ENCODE measurements around the gene PPARD. TPM values are rescaled to one million over a fixed set of nuclear protein-coding genes. Genes with fewer than 3 reads are reported as not detected.

The PPARD gene
- total RNA-seq, 2 donors from 2014 or later = 38.1 to 41.8 TPM

GRCh38 chr6:35343092-35343834 is 905 bp downstream of the PPARD start:
- Histone ChIP-seq H3K27ac (peak overlapping the region; percentile 80), H3K4me1 (peaks cover 7% of the 10 kb centered on the region), H3K9ac (ENCODE audit: low read depth in 2 of 2, low read length in 2 of 2) (peak overlapping the region; percentile 85 to 91), H3K4me3 (peak overlapping the region; percentile 99), H3K36me3 (no peaks in the 10 kb centered on the region), H3K27me3 (no peaks in the 10 kb centered on the region), H3K9me3 (no peaks in the 10 kb centered on the region)
- DNase-seq = peak; percentile 52
- intact Hi-C loops (cut with DNase I) = loop anchor here (5.0 kb wide), 1 partner anchor 46 kb away; the partner anchor contains the start of gene DEF6
- no peak for TF ChIP-seq CTCF (IDR thresholded peaks at IDR 0.05)

- Histone ChIP-seq H3K36me3 (no peaks in the 10 kb centered on the region), H3K27ac (peak overlapping the region; percentile 80), H3K4me3 (peak overlapping the region; percentile 99), H3K27me3 (no peaks in the 10 kb centered on the region), H3K9me3 (no peaks in the 10 kb centered on the region), H3K4me1 (peaks cover 7% of the 10 kb centered on the region), H3K9ac (ENCODE audit: low read depth in 2 of 2, low read length in 2 of 2) (peak overlapping the region in 1 of 2 donors; percentile 91)
- no peak for TF ChIP-seq CTCF (IDR thresholded peaks at IDR 0.05)
- DNase-seq = no peak
- intact Hi-C loops (cut with DNase I) = loop anchor here (5.0 kb wide), 1 partner anchor 47 kb away; the partner anchor contains the start of gene DEF6
Measured at GRCh38 chr6:35343835-35344550, 1.6 kb downstream of the PPARD start.

- Histone ChIP-seq H3K9ac (ENCODE audit: low read depth in 2 of 2, low read length in 2 of 2) (no peak overlapping the region), H3K4me3 (no peak overlapping the region), H3K36me3 (no peaks in the 10 kb centered on the region), H3K9me3 (no peaks in the 10 kb centered on the region), H3K27ac (no peak overlapping the region), H3K4me1 (no peaks in the 10 kb centered on the region), H3K27me3 (no peaks in the 10 kb centered on the region)
- no peak for DNase-seq
- intact Hi-C loops (cut with DNase I) = no loop called here
- TF ChIP-seq CTCF (IDR thresholded peaks at IDR 0.05) = no peak
Measured at GRCh38 chr6:35351422-35351821, 9.1 kb downstream of the PPARD start.

- no peak for TF ChIP-seq CTCF (IDR thresholded peaks at IDR 0.05)
- Histone ChIP-seq H3K4me3 (no peak overlapping the region), H3K27me3 (no peaks in the 10 kb centered on the region), H3K27ac (no peak overlapping the region), H3K36me3 (no peaks in the 10 kb centered on the region), H3K9me3 (no peaks in the 10 kb centered on the region), H3K9ac (ENCODE audit: low read depth in 2 of 2, low read length in 2 of 2) (no peak overlapping the region), H3K4me1 (no peaks in the 10 kb centered on the region)
- DNase-seq = no peak
- intact Hi-C loops (cut with DNase I) = no loop called here
Measured at GRCh38 chr6:35352735-35353134, 10.4 kb downstream of the PPARD start.

- DNase-seq = no peak
- intact Hi-C loops (cut with DNase I) = no loop called here
Measured at GRCh38 chr6:35354361-35355135, 12.2 kb downstream of the PPARD start.

More at GRCh38 chr6:35354361-35355135, 12.2 kb downstream of the PPARD start:
- no peaks in the 10 kb centered on the region for H3K9me3 ChIP-seq
- no peaks in the 10 kb centered on the region for H3K27me3 ChIP-seq
- H3K36me3 ChIP-seq = no peaks in the 10 kb centered on the region
- H3K27ac ChIP-seq = no peak overlapping the region
- TF ChIP-seq CTCF (IDR thresholded peaks at IDR 0.05) = no peak
- H3K4me1 ChIP-seq = no peaks in the 10 kb centered on the region
- H3K4me3 ChIP-seq = no peak overlapping the region
- no peak overlapping the region for H3K9ac ChIP-seq (ENCODE audit: low read depth in 2 of 2, low read length in 2 of 2)
